GM08714 (cell line): ENCODE data around the gene MLH3.

Source experiments
- H3K4me3 ChIP-seq: fragments of 200-500 bp; sonication (Bioruptor generic); 2 replicates; pipeline ENCODE4 v1.5.1; 2014; ENCODE audit warnings: mild to moderate bottlenecking, low read length, inconsistent platforms
- ZNF274 ChIP-seq: IDR thresholded peaks from 2 replicates; pipeline ENCODE4 v1.6.1; 2012; ENCODE audit warnings: mild to moderate bottlenecking, low read depth, low read length

MLH3 gene

DNA sequence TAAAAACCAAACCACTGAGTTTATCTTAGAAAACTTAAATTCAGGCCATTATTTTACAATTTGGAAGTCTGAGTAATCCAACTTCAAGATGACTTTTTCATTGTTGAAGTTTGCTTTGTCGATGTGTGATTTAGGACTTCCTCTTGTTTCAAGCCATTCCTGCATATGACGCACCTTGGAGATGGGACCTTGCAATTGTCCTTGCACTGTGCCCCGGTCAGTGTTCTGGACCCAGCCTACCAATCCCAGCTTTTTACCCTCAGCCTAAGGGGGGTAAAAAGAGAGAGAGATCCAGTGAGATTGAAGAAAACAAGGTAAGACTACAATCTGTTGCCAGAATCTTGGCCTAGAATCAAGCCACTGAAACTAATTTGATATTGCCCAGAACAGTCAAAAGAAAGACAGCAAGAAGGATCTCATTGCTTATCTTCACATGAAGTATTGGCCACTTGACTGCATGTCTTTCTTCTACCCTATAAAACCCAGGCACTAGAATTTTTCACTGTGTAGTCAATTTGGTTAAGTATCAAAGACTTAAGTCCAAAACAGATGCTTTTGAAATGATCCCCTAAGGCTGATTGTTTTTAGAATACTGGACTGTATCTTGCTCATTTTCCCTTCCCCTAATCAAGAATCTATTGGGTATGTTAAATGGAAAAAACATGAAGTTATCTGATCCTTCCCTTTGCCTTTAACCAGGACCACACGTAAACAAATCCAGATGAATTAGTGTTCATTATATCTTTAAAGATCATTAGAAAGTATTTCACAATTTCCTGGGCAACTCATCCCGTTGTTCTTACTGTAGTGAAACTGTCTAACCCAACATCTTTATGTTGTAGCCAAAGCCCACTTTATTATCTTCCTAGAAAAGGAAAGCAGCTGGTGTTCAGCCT lies 2.4 kb upstream of the MLH3 start:
- TF ChIP-seq ZNF274, result no peak
- H3K4me3 ChIP-seq, result no peak overlapping the region

DNA sequence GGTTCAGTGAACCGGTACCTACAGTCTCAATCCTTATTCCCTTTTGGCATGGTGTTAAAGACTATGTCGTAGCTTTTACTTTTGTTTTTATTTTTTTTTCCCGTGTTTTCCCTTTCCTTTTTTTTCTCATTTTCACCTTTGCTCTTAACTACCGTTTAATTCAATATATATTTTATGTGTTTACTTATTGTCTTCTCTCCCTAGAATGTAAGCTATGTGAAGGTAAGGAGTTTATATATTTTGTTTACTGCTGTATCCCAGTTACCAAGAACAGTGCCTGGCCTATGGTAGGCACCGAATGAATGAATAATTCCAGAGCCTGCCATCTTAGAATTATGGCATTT lies 261 bp upstream of the MLH3 start:
- TF ChIP-seq ZNF274, result no peak
- H3K4me3 ChIP-seq, result peak overlapping the region; percentile 63; the same call in 1 of the 2 replicates

DNA sequence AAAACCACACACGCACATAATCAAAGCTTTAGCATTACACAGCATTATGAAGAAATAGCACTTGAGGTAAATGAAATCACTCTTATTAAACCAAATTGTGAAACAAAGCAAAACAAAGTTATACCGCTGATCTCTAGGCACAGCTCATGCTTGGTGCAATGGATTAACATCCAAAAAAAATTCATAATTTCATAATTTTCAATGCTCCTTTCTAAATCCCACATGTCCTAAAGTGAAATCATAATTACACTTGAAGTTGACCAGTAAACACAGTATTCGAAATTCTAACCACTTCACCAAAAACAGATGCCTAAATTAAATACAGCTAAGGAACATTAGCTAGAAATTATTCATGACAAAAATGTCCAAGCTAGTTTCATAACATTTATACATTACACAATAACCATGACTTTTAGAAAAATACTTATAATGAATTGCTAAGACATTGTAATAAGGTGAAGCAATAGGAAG lies 1.5 kb downstream of the MLH3 start:
- no peak overlapping the region for H3K4me3 ChIP-seq
- TF ChIP-seq ZNF274, result no peak

DNA sequence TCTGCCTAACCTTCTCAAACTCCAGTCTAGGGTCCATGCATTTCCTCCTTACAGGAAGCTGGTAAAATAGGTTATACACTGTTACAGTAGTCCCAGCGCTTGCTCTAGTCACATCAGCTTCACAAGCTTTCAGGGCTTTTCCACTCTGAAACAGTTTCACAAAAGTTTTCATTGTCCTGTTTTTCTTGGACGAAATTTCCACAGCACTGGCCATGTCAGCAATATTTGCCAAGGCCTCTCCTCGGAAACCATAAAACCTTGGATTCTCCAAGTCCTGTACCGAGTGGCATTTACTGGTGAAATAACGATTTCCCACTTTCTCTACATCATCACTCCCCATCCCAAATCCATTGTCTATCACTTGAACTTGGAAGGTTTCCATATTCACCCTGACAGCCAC lies 2.1 kb downstream of the MLH3 start:
- TF ChIP-seq ZNF274, result no peak
- H3K4me3 ChIP-seq, result no peak overlapping the region

DNA sequence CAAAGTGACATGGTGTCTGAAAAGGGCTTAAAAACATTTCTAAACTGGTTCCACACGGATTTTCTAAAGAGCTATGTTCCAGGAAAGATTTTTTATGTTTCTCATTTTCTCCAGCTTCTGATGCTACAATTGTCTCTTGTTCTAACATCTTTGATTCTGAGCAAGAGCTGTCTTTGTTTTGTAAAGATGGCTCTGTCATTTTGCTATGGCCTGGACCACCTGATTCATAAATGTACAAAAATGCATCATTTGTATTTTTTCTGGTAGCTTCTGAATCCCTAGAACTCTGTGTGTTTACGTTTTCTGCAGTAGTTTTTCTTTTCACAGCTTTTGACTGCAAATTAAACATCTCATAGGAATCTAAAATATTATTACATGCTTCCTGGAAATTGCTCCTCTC lies 3.2 kb downstream of the MLH3 start:
- TF ChIP-seq ZNF274, result no peak
- no peak overlapping the region for H3K4me3 ChIP-seq

DNA sequence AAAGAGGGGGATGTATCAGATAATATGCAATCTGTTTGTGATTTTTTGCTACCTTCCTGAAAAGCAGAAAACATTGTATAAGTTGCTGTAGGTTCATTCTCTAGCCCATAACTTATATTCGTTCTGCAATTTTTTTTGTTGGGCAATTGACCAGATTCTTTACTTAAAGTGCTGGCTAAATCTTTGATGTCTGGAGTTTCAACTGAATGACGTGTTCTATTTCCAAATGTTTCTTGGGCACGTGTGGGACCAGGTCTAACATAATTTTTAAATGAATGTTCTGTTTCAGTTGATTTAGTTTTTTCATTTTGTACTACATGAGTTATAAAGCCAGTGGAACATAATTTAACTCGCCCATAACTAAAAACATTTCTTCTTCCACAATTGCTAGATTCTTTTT lies 3.8 kb downstream of the MLH3 start:
- TF ChIP-seq ZNF274, result no peak
- H3K4me3 ChIP-seq, result no peak overlapping the region

DNA sequence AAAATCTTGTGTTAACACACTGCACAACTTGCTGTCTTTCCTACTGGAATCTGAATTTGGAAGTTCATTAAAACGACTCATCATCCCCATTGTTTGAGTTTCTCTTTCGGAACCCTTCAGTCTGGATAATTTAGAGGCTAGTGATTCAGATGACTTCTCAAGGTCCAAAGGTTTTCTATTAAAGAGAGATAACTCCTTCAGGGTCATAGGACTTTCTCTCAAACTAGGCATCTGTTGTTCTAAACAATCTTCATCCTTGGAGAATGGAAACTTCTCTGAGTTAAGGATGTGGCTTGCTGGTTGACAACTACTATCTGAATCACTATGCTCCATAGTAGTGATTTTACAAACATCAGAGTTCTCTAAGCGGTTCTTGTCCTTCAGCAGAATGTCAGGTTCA lies 4.4 kb downstream of the MLH3 start:
- no peak overlapping the region for H3K4me3 ChIP-seq
- no peak for TF ChIP-seq ZNF274

DNA sequence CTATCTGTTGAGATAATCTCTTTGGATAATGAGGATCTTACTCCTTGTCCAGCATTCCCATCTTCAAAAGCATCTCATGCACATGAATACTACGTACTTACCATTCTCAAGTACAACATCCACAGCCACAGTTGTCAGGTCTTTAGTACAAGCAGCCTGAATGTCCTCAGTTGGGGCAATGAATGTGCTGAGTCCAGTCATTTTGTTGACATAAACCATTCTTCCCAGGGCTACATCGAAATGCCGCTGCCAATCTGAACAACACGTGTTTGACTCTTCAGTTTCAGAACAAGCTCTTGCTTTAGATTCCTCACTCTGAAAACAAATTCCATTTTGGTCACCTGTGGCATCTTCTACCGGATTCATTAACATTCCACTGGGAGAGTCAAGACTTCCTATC lies 5.0 kb downstream of the MLH3 start:
- no peak for TF ChIP-seq ZNF274
- no peak overlapping the region for H3K4me3 ChIP-seq

DNA sequence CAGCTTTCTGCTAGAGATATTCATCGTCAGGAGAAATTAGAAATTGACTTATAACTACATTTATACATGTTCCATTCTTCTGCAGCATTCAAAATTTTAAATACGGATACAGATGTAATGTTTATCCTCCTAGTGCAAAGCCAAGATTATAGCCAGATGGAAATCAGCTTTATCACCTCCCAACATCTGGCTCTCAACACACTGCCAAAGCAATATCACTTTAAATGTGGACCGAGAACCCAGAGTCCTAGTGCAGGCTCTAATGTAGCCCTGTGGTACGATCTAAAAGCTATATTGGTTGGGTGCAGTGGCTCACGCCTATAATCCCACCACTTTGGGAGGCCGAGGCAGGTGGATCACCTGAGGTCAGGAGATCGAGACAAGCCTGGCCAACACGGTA lies 6.5 kb downstream of the MLH3 start:
- TF ChIP-seq ZNF274, result no peak
- no peak overlapping the region for H3K4me3 ChIP-seq

DNA sequence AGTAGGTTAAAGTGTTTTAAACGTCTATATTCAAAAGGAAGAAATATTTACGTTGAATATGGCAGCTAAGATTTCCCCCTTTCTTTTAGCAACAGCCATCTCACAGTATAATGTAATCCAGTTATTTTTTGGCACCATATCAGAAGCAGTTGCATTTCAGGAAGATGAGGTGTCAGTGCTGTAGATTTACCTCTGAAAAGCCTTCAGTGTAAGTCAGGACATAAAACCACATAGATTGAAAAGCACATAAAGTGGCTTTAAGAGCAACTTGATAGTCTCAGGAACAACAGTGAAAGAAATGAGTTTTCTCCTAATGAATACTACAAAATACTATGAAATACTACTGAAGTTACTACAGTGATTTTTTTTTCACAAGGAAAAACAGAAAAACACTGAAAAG lies 6.9 kb downstream of the MLH3 start:
- no peak for TF ChIP-seq ZNF274
- H3K4me3 ChIP-seq, result no peak overlapping the region

DNA sequence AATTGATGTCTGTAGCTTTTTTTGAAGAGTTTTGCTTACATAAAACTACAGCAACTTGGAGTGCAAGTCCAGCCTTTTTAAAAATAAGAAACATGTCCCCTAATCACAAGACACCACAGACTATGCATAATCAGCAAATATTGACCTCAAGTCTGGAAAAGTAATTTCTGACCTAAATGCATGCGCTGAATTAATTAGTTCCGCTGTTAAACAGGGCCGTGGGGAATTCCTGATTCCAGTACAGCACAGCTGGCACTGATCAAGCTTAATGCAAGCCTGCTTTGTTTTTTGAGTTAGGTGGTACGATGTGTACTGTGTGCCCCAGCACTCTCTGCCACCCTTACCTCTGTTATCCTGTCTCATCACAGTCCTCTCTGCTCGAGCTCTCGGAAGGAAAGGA lies 9.2 kb downstream of the MLH3 start:
- H3K4me3 ChIP-seq, result no peak overlapping the region
- TF ChIP-seq ZNF274, result no peak

DNA sequence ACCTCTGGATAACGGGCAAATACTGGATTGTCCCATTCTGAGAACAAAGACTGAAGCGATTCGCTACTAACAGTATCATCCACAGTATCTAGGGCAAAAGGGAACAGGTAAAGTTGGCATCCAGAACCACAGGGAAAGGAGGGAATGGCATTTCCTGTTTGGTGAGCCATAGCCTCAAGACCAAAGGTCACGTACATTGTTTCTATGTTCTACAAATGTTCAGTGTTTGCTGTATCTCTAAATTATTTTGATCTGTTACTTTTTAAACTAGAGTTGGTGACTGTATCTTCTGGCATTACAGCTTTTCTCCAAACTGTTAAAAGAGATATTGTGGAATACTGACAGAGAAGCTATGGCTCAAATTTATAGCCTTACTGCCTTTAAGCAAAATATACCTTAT lies 9.7 kb downstream of the MLH3 start:
- TF ChIP-seq ZNF274, result no peak
- no peak overlapping the region for H3K4me3 ChIP-seq

DNA sequence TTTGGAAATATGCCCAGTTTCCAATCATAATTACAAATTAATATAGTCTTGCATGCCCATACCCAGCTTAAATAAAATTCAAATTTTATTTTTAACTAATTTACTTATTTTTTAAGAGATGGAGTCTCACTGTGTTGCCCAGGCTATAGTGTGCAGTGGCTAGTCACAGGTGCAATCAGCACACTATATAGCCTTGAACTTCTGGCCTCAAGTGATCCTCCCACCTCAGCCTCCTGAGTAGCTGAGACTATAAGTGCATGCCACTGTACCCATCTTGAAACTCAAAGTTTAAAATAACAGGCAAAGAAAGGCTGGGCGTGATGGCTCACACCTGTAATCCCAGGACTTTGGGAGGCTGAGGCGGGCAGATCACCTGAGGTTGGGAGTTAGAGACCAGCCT lies 10.3 kb downstream of the MLH3 start:
- no peak overlapping the region for H3K4me3 ChIP-seq
- no peak for TF ChIP-seq ZNF274

DNA sequence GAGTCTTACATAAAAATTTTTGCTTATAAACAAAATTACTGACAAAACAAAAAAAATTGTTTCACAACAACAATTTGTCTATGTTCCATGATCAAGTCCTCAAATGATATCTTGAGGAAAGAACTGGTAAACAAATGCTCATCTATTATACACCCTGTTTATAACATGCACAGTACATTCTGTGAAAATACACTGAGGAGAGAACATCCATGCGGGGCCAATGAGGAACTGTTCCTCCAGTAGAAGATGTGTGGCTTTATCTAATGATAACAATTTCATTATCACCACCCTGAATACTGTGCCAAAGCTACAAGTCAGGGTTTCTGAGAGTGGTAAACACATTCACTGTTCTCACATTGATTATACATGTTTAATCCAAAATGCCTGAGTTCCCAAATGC lies 10.8 kb downstream of the MLH3 start:
- no peak overlapping the region for H3K4me3 ChIP-seq
- TF ChIP-seq ZNF274, result no peak

DNA sequence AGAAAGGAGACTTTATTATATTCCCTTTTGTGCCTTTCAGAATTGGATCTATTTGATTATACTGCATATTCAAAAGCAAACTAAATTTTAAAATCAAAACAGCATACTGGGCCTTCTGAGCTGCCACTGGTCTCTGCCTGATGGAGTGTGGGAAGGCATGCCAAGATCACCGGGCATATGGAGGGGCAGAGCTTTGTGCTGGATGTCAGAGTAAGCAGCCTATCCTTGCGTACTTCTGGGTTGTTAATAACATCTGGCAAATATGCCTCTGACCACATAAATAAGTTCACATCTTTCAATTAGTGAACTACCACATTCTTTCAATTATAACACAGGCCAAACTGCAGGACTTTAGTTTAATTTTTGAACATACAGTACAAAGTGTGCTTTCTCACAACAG lies 18.3 kb downstream of the MLH3 start:
- no peak overlapping the region for H3K4me3 ChIP-seq
- no peak for TF ChIP-seq ZNF274

DNA sequence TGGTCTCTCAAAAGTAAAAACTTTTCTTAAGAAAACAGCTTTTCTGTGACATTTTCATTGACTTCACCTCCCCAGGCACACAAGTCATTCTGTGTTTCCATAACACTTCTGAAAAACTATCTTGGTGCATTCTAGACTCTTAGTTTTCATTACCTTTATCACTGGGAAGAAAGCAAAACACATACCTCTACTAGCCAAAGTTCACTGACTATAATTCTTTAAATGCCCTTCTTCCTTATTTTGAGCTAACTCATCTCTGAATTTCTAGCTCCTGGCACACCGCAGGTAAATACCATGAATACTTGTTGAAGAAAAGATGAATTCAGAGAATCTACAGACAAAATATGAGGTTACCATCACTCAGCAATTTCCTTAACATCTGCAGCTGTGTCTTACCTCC lies 21.1 kb downstream of the MLH3 start:
- TF ChIP-seq ZNF274, result no peak
- no peak overlapping the region for H3K4me3 ChIP-seq

DNA sequence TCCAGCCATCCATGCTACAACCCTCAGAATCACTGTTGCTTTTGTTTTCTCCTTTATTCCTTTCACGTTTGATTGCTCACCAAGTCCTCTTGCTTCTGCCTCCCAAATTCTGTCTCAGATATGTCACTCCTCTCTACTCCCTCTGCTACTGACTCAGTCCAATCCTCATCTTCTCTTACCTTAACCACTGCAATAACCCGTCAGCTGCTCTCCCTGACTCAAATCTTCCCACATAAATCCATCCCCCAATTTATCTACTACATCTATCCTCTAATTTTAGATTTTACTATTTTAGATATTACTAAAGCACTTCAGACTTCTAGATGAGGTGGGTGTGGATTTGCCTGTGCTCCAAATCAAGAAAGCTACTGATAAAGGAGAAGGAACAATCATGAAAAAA lies 25.4 kb downstream of the MLH3 start:
- no peak overlapping the region for H3K4me3 ChIP-seq
- no peak for TF ChIP-seq ZNF274
